ENCODE measurements around the gene NRXN3. TPM values are rescaled to one million over a fixed set of nuclear protein-coding genes. Genes with fewer than 3 reads are reported as not detected.

The NRXN3 gene
- total and polyA plus RNA-seq, 2 experiments from 2014 or later: 1.0 to 1.8 TPM

- H3K4me1 Mint-ChIP-seq: peaks cover 3% of the 10 kb centered on the region; the same call in 2 of the 3 replicates
Measured at GRCh38 chr14:78358591-78358990, 188.4 kb downstream of the NRXN3 start.

More at GRCh38 chr14:78358591-78358990, 188.4 kb downstream of the NRXN3 start:
- Mint-ChIP-seq H3K9me3 (no peaks in the 10 kb centered on the region), H3K27me3 (ENCODE audit: insufficient read depth, low read depth, poor library complexity) (peaks cover 2% of the 10 kb centered on the region), H3K4me3 (no peak overlapping the region), H3K27ac (no peak overlapping the region), H3K36me3 (ENCODE audit: low read depth) (no peaks in the 10 kb centered on the region)
- no peaks in the 10 kb centered on the region for H3K36me3 ChIP-seq (ENCODE audit: insufficient read depth)
- H3K9me2 ChIP-seq (ENCODE audit: insufficient read depth): no peaks in the 10 kb centered on the region
- H3F3A ChIP-seq (replicated peaks; ENCODE audit: low read depth): no peaks in the 10 kb centered on the region
- H4K20me1 ChIP-seq (replicated peaks; ENCODE audit: insufficient read depth): no peaks in the 10 kb centered on the region
- no peak for DNase-seq (ENCODE audit: low spot score)
- H3K4me2 ChIP-seq: no peak overlapping the region
- no peaks in the 10 kb centered on the region for H3K79me2 ChIP-seq (replicated peaks; ENCODE audit: insufficient read depth)
- no peaks in the 10 kb centered on the region for H3K4me1 ChIP-seq (ENCODE audit: insufficient read depth)
- H3K27ac ChIP-seq (ENCODE audit: low read depth): no peak overlapping the region
- no peak overlapping the region for H3K4me3 ChIP-seq
- no peak for ATAC-seq
- no peak overlapping the region for H2AFZ ChIP-seq
- no peaks in the 10 kb centered on the region for H3K27me3 ChIP-seq (ENCODE audit: insufficient read depth)
- TF ChIP-seq ETS1 (IDR thresholded peaks at IDR 0.05): no peak
- no peak for TF ChIP-seq STAT1 (IDR thresholded peaks at IDR 0.05; ENCODE audit: unreplicated experiment)
- TF ChIP-seq NANOG (IDR thresholded peaks at IDR 0.05; ENCODE audit: borderline replicate concordance): no peak
- no peak for TF ChIP-seq JUNB (IDR thresholded peaks at IDR 0.05; ENCODE audit: unreplicated experiment)
- no peak for TF ChIP-seq ZNF462 (CRISPR knock-in tag; IDR thresholded peaks at IDR 0.05)

Measured in GM23338 (cell line).